Kidney (tissue), 14 donors: ENCODE measurements around the gene GPR55. TPM values are rescaled to one million over a fixed set of nuclear protein-coding genes. Genes with fewer than 3 reads are reported as not detected.

Experiments
- DNase-seq, 5 donors: peaks; one replicate each; pipeline ENCODE4 v3.0.0-alpha.2; 2013 to 2020
- FAIRE-seq: peaks from 2 replicates; lab custom pipeline; 2012; peaks lifted over from hg19 to GRCh38; lab: Jason Lieb, UNC
- H3K27ac ChIP-seq, 2 donors: one replicate each; pipeline ENCODE4 v1.7.0; 2013; ENCODE audit warnings: low read depth in 2 of 2, low read length in 2 of 2, inconsistent platforms in 1 of 2
- H3K27me3 ChIP-seq: one replicate; pipeline ENCODE4 v1.7.1; 2013; ENCODE audit warnings: low read length, inconsistent platforms; ENCODE audit not compliant: control insufficient read depth, insufficient read depth
- H3K36me3 ChIP-seq, 3 donors: one replicate each; pipeline versions ENCODE4 v1.7.0 to v1.7.1; 2013; ENCODE audit warnings: low read length in 3 of 3, control low read depth in 1 of 3, inconsistent platforms in 1 of 3; ENCODE audit not compliant: insufficient read depth in 3 of 3, control insufficient read depth in 2 of 3
- H3K4me1 ChIP-seq, 3 donors: one replicate each; pipeline versions ENCODE4 v1.7.0 to v1.7.1; 2013; ENCODE audit warnings: low read length in 3 of 3, inconsistent platforms in 1 of 3, low read depth in 1 of 3; ENCODE audit not compliant: control insufficient read depth in 2 of 3, insufficient read depth in 2 of 3
- H3K4me3 ChIP-seq, 3 donors: one replicate each; pipeline versions ENCODE4 v1.7.0 to v1.8.1; 2013; ENCODE audit warnings: low read length in 3 of 3, control low read depth in 1 of 3, inconsistent platforms in 1 of 3
- H3K9ac ChIP-seq, 3 donors: one replicate each; pipeline versions ENCODE4 v1.7.0 to v1.7.1; 2013; ENCODE audit warnings: low read length in 3 of 3, control low read depth in 1 of 3, inconsistent platforms in 1 of 3
- H3K9me3 ChIP-seq, 3 donors: one replicate each; pipeline versions ENCODE4 v1.7.0 to v1.7.1; 2013; ENCODE audit warnings: low read length in 3 of 3, control low read depth in 1 of 3, inconsistent platforms in 1 of 3; ENCODE audit not compliant: control insufficient read depth in 2 of 3, insufficient read depth in 1 of 3
- intact Hi-C: fragments of 100-400 bp; cut with DNase I; formaldehyde crosslinking; loops from one replicate; pipeline ENCODE4 v1.11.1; 2022
- polyA plus RNA-seq: library from polyadenylated mRNA; stranded (reverse); fragments of 350-450 nt; fragmentation: Illumina TruSeq; extraction: RNeasy Lipid Tissue Mini Kit (QIAGEN cat#74804); gene quantifications from one replicate; pipeline ENCODE4 v1.2.3, GENCODE V29; 2014; ENCODE audit warnings: low read depth, low replicate concordance; ENCODE audit not compliant: insufficient read depth
- total RNA-seq: library from RNA; stranded (reverse); fragmentation: NEBNext Ultra II Directional; extraction: Animal tissue kit (Norgen Biotek cat#: 25700); gene quantifications from one replicate; pipeline ENCODE4 v1.2.1, GENCODE V29; 2021
- TF ChIP-seq, protein P1 (sequence below): IDR thresholded peaks from 3 replicates; pipeline ENCODE4 v1.5.1; 2012; ENCODE audit warnings: mild to moderate bottlenecking, moderate library complexity, borderline replicate concordance; ENCODE audit not compliant: insufficient read depth; ENCODE audit errors: extremely low read depth
- donor health status: control.
- donor health status: control.
- donor health status: control.
- donor health status: control.
- donor health status: control.
- donor health status: DM: yes; HTN: yes; CAD: no.
- donor health status: Normal renal cell carcinoma (clear cell type).

The GPR55 gene
- total and polyA plus RNA-seq, 2 donors from 2014 or later, result 0.69 TPM; not detected in 1

- FAIRE-seq (no peak), DNase-seq (peak in 1 of 5 donors; percentile 76)
- H3K4me1 ChIP-seq, result peaks cover 5 to 44% (median 30%) of the 10 kb centered on the region in 3 donors
- intact Hi-C loops, result no loop called here
- no peaks in the 10 kb centered on the region for H3K27me3 ChIP-seq
- TF ChIP-seq, protein P1, sequence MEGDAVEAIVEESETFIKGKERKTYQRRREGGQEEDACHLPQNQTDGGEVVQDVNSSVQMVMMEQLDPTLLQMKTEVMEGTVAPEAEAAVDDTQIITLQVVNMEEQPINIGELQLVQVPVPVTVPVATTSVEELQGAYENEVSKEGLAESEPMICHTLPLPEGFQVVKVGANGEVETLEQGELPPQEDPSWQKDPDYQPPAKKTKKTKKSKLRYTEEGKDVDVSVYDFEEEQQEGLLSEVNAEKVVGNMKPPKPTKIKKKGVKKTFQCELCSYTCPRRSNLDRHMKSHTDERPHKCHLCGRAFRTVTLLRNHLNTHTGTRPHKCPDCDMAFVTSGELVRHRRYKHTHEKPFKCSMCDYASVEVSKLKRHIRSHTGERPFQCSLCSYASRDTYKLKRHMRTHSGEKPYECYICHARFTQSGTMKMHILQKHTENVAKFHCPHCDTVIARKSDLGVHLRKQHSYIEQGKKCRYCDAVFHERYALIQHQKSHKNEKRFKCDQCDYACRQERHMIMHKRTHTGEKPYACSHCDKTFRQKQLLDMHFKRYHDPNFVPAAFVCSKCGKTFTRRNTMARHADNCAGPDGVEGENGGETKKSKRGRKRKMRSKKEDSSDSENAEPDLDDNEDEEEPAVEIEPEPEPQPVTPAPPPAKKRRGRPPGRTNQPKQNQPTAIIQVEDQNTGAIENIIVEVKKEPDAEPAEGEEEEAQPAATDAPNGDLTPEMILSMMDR, result no peak
- no peaks in the 10 kb centered on the region for H3K9me3 ChIP-seq
- H3K36me3 ChIP-seq, result peaks cover 0 to 6% (median 6%) of the 10 kb centered on the region in 3 donors
- H3K9ac ChIP-seq, result peak overlapping the region in 1 of 3 donors; percentile 26
- H3K4me3 ChIP-seq, result no peak overlapping the region
- H3K27ac ChIP-seq, result peak overlapping the region; percentile 55 to 60
Measured at GRCh38 chr2:230871361-230872150, 53.5 kb downstream of the GPR55 start.

- H3K9ac ChIP-seq, result no peak overlapping the region
- no peaks in the 10 kb centered on the region for H3K27me3 ChIP-seq
- peaks cover 5 to 49% (median 34%) of the 10 kb centered on the region in 3 donors for H3K4me1 ChIP-seq
- no peak for FAIRE-seq
- intact Hi-C loops, result no loop called here
- TF ChIP-seq, protein P1, result no peak
- peak overlapping the region; percentile 60 to 72 for H3K27ac ChIP-seq
- H3K9me3 ChIP-seq, result no peaks in the 10 kb centered on the region
- peak in 4 of 5 donors; percentile 87 to 91 (median 90) for DNase-seq
- peak overlapping the region in 1 of 3 donors; percentile 17 for H3K4me3 ChIP-seq
- peaks cover 0 to 2% (median 1%) of the 10 kb centered on the region in 3 donors for H3K36me3 ChIP-seq
Measured at GRCh38 chr2:230870544-230871360, 54.3 kb downstream of the GPR55 start.

DNA sequence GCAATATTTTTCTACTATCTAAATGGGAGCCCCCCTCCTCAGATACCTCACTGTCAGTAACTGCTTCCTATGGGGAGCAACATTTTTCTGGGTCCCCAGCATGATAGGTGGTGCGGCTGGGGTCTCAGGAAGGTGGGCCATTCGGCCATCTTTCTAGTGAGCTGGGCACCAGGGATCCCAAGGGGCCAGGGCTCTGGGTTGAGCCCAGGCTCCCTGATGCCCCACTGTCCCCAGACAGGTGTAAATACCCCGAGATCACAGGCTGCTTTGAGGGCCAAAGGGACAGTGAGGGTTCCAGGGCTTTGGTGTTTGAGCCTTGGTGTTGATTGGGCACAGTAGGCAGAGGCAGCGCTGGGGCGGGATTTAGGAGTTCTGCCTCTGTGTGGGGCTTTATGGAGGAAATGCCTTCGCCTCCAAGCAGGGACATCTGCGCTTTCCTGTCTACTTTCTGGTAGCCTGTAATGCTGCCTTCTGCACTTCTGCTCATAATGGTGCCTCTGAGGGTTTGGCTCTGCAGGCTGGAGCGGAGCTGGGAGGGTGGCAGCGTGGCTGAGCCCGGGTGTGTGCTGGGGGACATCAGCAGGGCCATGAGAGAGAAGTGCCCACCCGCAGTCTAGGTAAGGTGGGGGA lies 55.0 kb downstream of the GPR55 start:
- Histone ChIP-seq H3K4me1 (peaks cover 5 to 49% (median 34%) of the 10 kb centered on the region in 3 donors), H3K27ac (peak overlapping the region; percentile 60 to 72), H3K36me3 (no peaks in the 10 kb centered on the region), H3K4me3 (peak overlapping the region in 1 of 3 donors; percentile 17), H3K27me3 (no peaks in the 10 kb centered on the region), H3K9ac (peak overlapping the region in 2 of 3 donors; percentile 9 to 34), H3K9me3 (no peaks in the 10 kb centered on the region)
- intact Hi-C loops, result no loop called here
- TF ChIP-seq, protein P1, result no peak
- no peak for DNase-seq
- no peak for FAIRE-seq
